Choroid plexus epithelial cell (primary cell): Measurements from ENCODE around the gene EVA1B.

ENCODE experiments used
- DNase-seq: peaks from one replicate; pipeline ENCODE4 v3.0.0-alpha.2; 2010; ENCODE audit warnings: low read depth
- H3K4me3 ChIP-seq: 2 replicates; pipeline ENCODE4 v1.5.1; 2011; ENCODE audit warnings: low read depth, mild to moderate bottlenecking, control low read depth, low read length, moderate library complexity
- CTCF ChIP-seq: conservative IDR thresholded peaks from 2 replicates; pipeline ENCODE4 v1.5.1; 2011; ENCODE audit warnings: low read depth, mild to moderate bottlenecking, control low read depth, inconsistent platforms, low read length, moderate library complexity

EVA1B gene

GRCh38 chr1:36298640-36299039 is 24.8 kb downstream of the EVA1B start:
- DNase-seq = no peak
- no peak for TF ChIP-seq CTCF
- no peak overlapping the region for H3K4me3 ChIP-seq

GRCh38 chr1:36297062-36297461 is 26.4 kb downstream of the EVA1B start:
- H3K4me3 ChIP-seq = no peak overlapping the region
- no peak for TF ChIP-seq CTCF
- no peak for DNase-seq

GRCh38 chr1:36295390-36295789 is 28.1 kb downstream of the EVA1B start:
- H3K4me3 ChIP-seq = no peak overlapping the region
- no peak for DNase-seq
- no peak for TF ChIP-seq CTCF

GRCh38 chr1:36287595-36287994 is 35.9 kb downstream of the EVA1B start:
- TF ChIP-seq CTCF = no peak
- H3K4me3 ChIP-seq = no peak overlapping the region
- DNase-seq = no peak

- TF ChIP-seq CTCF = no peak
- no peak overlapping the region for H3K4me3 ChIP-seq
- no peak for DNase-seq
Measured at GRCh38 chr1:36286802-36287201, 36.6 kb downstream of the EVA1B start.

- no peak overlapping the region for H3K4me3 ChIP-seq
- peak; percentile 96 for DNase-seq
- peak; percentile 76 for TF ChIP-seq CTCF
Measured at GRCh38 chr1:36285443-36286101, 37.9 kb downstream of the EVA1B start.

- no peak for TF ChIP-seq CTCF
- no peak for DNase-seq
Measured at GRCh38 chr1:36284517-36284916, 38.9 kb downstream of the EVA1B start.

More at GRCh38 chr1:36284517-36284916, 38.9 kb downstream of the EVA1B start:
- H3K4me3 ChIP-seq = no peak overlapping the region
